Measurements from ENCODE around the gene RB1. TPM values are rescaled to one million over a fixed set of nuclear protein-coding genes. Genes with fewer than 3 reads are reported as not detected.

Gene RB1
- total RNA-seq, 1 experiment from 2014 or later = 36.7 TPM

GRCh38 chr13:48318377-48318811 is 14.8 kb downstream of the RB1 start:
- H3K27ac ChIP-seq (ENCODE audit: low read depth, low read length) = no peak overlapping the region
- no peak for TF ChIP-seq ATF3 (IDR thresholded peaks at IDR 0.05)
- no peak for TF ChIP-seq YY1 (IDR thresholded peaks at IDR 0.05; ENCODE audit: extremely low read depth, insufficient replicate concordance, low read depth, low read length)
- no peak for TF ChIP-seq EZH2phosphoT487 (IDR thresholded peaks at IDR 0.05; ENCODE audit: borderline replicate concordance)
- no peak for TF ChIP-seq EZH2 (IDR thresholded peaks at IDR 0.05)
- TF ChIP-seq TCF7L2 (IDR thresholded peaks at IDR 0.05; ENCODE audit: borderline replicate concordance, extremely low read depth, insufficient read depth, insufficient read length) = no peak
- no peak for TF ChIP-seq FOSL1 (IDR thresholded peaks at IDR 0.05; ENCODE audit: low read depth)
- no peak for TF ChIP-seq POLR2A (IDR thresholded peaks at IDR 0.05; ENCODE audit: borderline replicate concordance, extremely low read depth, insufficient read depth, insufficient read length)
- TF ChIP-seq ZNF274 (IDR thresholded peaks at IDR 0.05; ENCODE audit: low read depth, low read length) = no peak
- no peak for TF ChIP-seq CEBPB (IDR thresholded peaks at IDR 0.05; ENCODE audit: low read depth)
- TF ChIP-seq JUND (IDR thresholded peaks at IDR 0.05) = no peak
- H3K9ac ChIP-seq (ENCODE audit: low read length) = no peak overlapping the region
- 0 out of 2 replicates have a peak, but pooled peaks cover 2% of the 10 kb centered on the region for H3K79me2 ChIP-seq (ENCODE audit: insufficient read depth, low read length)
- no peaks in the 10 kb centered on the region for H4K20me1 ChIP-seq (ENCODE audit: insufficient read depth)
- no peaks in the 10 kb centered on the region for H3K36me3 ChIP-seq (ENCODE audit: control insufficient read depth in 1 of 2, insufficient read depth in 2 of 2, low read length in 2 of 2)
- BruUV-seq (replicated peaks) = no TSS peak
- ATAC-seq (no peak), DNase-seq (ENCODE audit: low read depth, low spot score) (no peak)
- H3K4me1 ChIP-seq (ENCODE audit: control insufficient read depth in 1 of 2, insufficient read depth in 2 of 2, low read length in 2 of 2) = no peaks in the 10 kb centered on the region
- no peak overlapping the region for H2AFZ ChIP-seq (ENCODE audit: low read depth, low read length, poor library complexity, severe bottlenecking)
- intact Hi-C loops (cut with micrococcal nuclease) = no loop called here
- ChIA-PET CTCF (no interaction called here), POLR2A (no interaction called here), RAD21 (ENCODE audit: low non-redundant PET in 1 of 2, low total read pairs in 2 of 2, uncharacterized antibody in 2 of 2, unreplicated experiment in 2 of 2) (no interaction called here)
- no peak overlapping the region for H3K4me2 ChIP-seq (ENCODE audit: low read length)
- H3K27me3 ChIP-seq (ENCODE audit: insufficient read depth, low read length) = no peaks in the 10 kb centered on the region
- no peaks in the 10 kb centered on the region for H3K9me3 ChIP-seq (ENCODE audit: control insufficient read depth in 1 of 2, insufficient read depth in 1 of 2, low read depth in 1 of 2, low read length in 2 of 2)
- no peaks in the 10 kb centered on the region for H3K9me2 ChIP-seq (ENCODE audit: insufficient read depth)
- H3K4me3 ChIP-seq (replicated peaks in 1 of 2; ENCODE audit: low read depth in 1 of 2, low read length in 2 of 2) = no peak overlapping the region

GRCh38 chr13:48318821-48319511 is 15.4 kb downstream of the RB1 start:
- H3K4me3 ChIP-seq (replicated peaks in 1 of 2; ENCODE audit: low read depth in 1 of 2, low read length in 2 of 2) = no peak overlapping the region
- H2AFZ ChIP-seq (ENCODE audit: low read depth, low read length, poor library complexity, severe bottlenecking) = no peak overlapping the region
- intact Hi-C loops (cut with micrococcal nuclease) = no loop called here
- ChIA-PET CTCF (no interaction called here), RAD21 (ENCODE audit: low non-redundant PET in 1 of 2, low total read pairs in 2 of 2, uncharacterized antibody in 2 of 2, unreplicated experiment in 2 of 2) (no interaction called here), POLR2A (no interaction called here)
- no peak overlapping the region for H3K27ac ChIP-seq (ENCODE audit: low read depth, low read length)
- H3K4me2 ChIP-seq (ENCODE audit: low read length) = no peak overlapping the region
- no peak overlapping the region for H3K9ac ChIP-seq (ENCODE audit: low read length)
- no peaks in the 10 kb centered on the region for H4K20me1 ChIP-seq (ENCODE audit: insufficient read depth)
- no peaks in the 10 kb centered on the region for H3K36me3 ChIP-seq (ENCODE audit: control insufficient read depth in 1 of 2, insufficient read depth in 2 of 2, low read length in 2 of 2)
- no peaks in the 10 kb centered on the region for H3K4me1 ChIP-seq (ENCODE audit: control insufficient read depth in 1 of 2, insufficient read depth in 2 of 2, low read length in 2 of 2)
- no peak for DNase-seq (ENCODE audit: low read depth, low spot score)
- H3K79me2 ChIP-seq (ENCODE audit: insufficient read depth, low read length) = peaks cover 2% of the 10 kb centered on the region; the same call in 1 of the 2 replicates
- ATAC-seq = no peak
- no peaks in the 10 kb centered on the region for H3K9me3 ChIP-seq (ENCODE audit: control insufficient read depth in 1 of 2, insufficient read depth in 1 of 2, low read depth in 1 of 2, low read length in 2 of 2)
- no peaks in the 10 kb centered on the region for H3K27me3 ChIP-seq (ENCODE audit: insufficient read depth, low read length)
- TF ChIP-seq CTCF (IDR thresholded peaks at IDR 0.05 in 2 of 3, conservative IDR thresholded peaks at IDR 0.05 in 1 of 3; ENCODE audit: borderline replicate concordance in 1 of 3, insufficient read depth in 1 of 3, low read depth in 2 of 3, low read length in 2 of 3) (no peak), SP1 (IDR thresholded peaks at IDR 0.05; ENCODE audit: low read depth) (no peak), SRF (IDR thresholded peaks at IDR 0.05; ENCODE audit: low read depth) (no peak), FOSL1 (IDR thresholded peaks at IDR 0.05; ENCODE audit: low read depth) (no peak), RAD21 (IDR thresholded peaks at IDR 0.05; ENCODE audit: low read depth) (no peak), SIN3A (IDR thresholded peaks at IDR 0.05; ENCODE audit: low read depth) (no peak)
- H3K9me2 ChIP-seq (ENCODE audit: insufficient read depth) = no peaks in the 10 kb centered on the region
- BruUV-seq (replicated peaks) = no TSS peak
